NCI-H446 (cell line): ENCODE results near the gene LRPAP1.

Experiments
- DNase-seq, 2 experiments: peaks; one replicate each; lab custom pipeline; 2025; lab: John Stamatoyannopoulos, UW

The LRPAP1 gene

DNA sequence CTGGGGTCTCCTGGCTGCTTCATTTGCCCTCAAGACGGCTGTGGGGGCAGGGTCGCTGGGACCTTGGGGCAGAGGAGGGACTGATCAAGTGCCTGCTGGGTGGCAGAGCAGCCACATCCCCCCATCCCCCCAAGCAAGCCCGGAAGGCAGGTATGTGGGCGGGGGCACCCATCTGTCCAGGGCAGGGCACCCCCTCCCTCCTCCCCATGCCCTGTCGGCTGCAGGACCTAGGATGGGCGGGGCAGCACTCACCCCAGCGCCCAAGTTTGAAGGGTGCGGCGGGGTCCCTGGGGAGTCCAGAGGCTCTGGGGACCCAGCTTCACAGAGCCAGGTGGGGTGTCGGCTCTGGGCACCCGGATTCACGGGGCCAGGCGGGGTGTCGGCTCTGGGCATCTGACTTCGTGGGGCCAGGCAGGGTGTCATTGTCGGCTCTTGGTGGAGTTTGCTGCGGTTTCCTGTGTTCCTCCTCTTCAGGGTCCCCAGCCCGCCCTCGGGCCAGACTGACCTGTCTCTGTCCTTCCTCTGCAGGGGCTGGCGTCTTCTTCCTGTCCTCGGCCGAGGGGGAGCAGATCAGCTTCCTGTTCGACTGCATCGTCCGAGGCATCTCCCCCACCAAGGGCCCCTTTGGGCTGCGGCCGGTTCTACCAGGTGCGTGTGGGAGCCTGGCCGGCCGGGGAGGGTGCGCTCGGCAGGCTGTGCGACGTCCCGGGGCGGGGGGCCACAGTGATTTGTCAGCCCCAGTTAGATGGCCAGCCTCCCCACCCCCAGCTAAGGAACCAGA lies 47.0 kb downstream of the LRPAP1 start:
- DNase-seq, result no peak

DNA sequence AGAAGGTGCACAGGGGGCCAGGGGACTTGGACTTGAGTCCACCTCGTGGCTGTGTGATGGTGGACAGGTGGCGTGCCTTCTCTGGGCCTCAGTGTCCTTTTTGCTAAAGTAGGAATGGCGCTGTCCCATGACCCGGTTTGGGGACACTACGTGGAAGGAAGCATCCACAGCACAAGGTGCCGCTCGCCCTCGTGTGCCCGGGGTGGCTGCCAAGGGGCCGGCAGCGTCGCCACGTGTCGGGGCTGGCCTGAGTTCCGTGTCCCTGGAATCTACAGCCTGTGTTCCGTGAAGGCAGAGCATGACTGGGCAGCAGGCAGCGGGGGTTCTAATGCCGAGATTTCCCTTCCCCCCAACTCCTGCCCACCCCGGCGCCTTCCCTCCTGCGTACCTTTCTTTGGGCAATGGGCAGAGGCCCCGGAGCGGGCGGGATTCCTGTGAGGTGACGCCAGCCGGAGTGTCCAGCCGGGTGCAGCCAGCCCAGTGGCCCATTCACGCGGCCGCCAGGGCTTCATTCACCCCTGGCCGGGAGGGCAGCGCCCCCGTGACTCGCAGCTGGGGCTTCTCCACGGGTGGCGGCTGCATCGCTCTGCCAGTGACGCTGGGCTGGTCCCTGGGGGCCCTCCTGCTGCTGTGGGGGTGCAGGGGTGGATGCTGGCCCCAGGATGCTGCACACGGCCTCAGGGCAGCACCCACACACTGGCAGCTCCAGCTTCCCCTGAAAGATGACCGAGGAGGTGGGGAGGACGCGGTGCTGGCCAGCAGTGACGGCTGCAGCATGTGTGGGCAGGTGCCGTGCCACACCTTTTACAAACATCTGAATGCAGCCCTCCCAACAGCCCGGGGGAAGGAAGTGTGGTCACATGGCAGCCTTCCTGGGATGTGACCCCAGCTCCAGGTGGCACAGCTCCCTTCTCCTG lies 47.9 kb downstream of the LRPAP1 start:
- no peak for DNase-seq

DNA sequence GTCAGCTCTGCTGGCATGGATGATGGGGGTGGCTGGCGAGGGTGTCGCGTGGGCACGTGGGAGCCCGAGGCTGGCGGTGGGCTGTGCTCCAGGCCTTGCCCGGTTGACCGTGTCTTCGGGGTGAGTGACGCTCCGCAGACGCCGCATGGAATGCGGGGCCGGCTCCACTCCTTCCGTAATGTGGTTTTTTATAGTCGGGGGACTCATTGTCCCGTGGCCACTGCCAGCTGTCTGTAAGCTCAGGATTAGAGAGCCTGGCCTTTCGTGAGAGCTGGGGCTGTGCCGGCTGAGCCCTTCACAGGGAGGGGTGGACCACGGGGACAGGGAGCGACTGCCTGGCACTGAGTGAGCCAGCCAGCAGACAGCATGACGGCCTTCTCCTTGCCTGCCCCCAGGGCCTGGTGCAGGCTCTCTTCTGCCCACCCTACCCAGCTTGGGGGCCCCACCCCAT lies 48.7 kb downstream of the LRPAP1 start:
- DNase-seq, result no peak

DNA sequence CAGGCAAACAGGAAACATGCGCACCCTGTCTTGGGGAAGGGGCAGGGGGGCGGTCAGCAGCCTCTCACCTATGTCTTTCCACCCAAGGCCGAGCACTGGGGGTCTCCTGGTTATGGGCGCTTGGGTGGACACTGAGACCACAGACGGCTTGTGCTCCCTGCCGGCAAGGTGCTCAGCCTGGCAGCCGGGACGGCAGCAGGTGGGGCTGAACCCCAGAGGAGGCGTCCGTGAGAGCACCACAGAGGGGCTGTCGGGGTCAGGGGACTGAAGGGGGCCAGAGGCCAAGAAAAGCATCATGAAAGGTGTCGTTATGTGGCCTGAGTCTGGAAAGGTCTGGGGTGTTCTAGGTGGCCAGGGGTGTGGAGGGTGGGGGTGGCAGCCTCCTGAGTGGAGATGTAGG lies 49.5 kb downstream of the LRPAP1 start:
- DNase-seq, result no peak

DNA sequence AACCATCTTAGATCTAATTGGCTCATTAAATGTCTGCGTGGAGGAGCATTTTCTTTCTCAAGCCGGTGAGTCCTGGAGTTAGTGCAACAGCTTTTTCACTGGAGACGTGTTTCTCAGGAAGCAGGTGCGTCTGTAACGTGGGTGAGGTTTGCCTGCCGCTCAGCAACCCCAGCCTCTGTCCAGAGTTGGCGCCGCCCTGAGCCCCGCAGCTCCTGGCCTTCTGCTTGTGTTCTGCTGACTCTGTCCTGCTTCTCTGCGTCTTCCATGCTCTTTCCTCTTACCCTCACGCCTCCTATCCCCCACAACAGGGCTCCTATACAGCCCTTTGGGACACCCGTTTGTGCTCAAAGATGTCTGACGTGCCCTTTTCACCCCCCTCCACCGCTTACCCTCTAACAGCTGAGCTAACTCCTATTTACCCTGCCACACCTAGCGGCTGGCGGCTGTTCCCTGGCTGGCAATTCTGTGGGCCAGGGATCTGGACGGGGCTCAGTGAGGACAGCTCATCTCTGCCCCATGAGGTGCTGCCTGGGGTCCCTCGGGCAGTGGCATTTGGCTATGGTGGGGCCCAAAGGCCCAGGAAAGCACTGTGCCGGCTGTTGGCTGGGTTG lies 50.3 kb downstream of the LRPAP1 start:
- DNase-seq, result no peak

DNA sequence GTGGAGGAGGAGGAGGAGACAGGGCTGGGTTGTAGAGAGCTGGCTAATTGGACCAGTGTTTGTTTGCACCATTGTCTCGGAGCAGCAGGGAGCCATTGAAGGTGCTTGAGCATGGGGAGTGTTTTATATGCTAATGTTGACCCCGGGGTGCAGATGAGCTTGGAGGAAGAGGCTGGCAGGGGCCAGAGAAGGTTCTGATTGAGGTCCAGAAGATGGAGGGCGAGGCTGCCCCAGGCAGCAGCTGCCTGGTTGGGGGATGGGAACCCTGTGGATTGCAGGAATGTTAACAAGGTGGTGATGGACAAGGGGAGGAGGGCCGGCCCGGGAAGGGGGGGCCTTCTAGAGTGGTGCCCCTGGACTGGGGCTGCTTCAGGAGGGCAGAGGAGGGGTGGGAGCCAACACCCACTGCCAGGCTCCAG lies 51.1 kb downstream of the LRPAP1 start:
- DNase-seq, result no peak

DNA sequence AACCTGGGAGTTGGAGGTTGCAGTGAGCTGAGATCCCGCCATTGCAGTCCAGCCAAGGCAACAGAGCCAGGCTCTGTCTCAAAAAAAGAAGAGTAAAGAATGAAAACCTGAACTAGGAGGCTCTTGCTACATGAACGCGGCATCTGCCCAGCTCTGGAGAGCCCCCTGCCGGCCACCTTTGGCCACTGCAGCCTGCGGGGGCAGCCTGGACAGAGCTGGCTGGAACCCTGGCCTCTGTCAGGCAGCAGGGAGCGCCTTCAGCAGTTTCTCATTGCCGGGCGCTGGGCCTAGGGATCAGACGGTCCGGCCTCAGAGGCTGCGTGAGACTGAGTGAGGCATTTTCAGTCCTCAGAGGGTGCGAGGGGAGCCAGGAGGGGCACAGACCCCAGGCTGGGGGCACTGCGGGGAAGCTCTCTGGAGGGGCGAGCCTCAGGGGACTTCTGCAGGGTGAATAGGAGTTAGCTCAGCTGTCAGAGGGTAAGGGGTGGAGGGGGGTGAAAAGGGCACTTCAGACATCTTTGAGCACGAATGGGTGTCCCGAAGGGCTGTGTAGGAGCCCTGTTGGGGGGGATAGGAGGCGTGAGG lies 51.6 kb downstream of the LRPAP1 start:
- peak in 1 of 2 experiments; percentile 60 for DNase-seq

DNA sequence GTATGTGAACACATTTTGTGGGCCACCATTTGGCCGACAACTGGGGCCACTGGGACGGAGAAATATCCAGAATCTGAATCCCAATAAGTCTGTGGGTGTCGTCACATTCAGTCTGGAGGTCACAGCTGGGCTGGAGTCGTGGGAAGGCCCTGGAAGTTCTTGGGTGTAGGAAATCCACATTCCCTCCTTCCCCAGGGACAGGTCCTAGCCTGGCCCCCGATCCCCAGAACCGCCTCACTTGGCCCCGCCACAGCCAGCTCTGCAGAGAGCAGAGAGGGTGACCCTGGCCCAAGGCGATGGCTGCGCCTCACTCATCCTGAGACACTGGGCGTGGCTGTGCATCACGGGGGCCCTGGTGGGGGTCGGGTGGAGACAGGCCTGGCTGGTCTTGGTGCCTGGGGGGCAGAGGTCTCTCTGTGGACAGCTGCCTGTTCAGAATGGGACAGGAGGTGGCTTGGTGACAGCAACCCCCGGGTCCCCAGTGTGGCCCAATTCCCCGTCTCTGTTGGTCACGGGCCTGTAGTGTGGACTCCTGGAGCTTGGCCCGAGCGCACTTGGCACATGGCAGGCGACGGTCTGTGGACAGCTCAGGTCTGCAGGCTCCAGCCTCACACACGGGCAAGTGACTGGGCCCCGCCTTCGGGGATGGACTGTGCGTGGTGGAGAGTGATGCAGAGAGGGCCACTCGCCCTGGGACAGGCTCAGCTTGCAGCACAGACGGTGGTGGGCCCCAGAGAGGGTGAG lies 52.7 kb downstream of the LRPAP1 start:
- no peak for DNase-seq

DNA sequence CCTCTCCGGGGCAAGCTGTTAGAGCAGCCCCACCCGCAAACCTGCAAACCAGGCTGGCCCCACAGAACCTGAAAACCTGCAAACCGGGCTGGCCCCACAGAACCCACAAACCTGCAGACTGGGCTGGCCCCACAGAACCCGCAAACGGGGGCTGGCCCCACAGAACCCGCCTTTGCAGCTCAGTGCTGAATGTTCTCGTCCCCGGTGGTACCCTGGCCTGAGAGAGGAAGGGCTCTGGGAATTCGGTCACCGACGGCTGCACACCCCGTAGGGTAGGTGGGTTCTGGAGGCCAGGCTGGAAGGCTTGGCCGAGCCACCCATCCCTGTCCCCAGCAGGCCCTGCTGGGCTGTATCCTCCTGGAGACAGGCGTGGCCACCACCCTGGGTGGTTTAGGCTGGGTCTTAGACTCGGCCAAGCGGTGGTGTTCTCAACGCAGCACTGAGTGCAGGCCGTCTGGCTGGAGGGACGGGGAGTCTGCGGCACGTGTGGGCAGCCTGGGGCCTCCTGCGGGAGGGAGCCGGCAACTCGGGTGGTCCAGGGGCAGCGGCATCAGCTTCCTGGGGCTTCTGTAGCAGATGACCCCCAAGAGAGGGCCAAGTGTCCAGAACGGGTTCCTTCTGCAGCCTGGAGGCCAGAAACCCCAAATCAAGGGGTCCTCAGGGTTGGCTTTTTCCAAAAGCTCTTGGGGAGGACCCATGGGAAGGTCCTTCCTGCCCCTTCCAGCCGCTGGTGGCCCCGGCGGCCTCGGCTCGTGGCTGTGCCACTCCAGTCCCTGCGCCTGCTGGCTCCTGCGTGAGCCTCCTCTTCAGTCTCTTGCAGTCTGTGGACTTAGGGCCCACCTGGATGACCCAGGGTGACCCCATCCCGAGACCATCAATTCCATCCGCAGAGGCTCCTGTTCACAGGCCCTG lies 53.5 kb downstream of the LRPAP1 start:
- DNase-seq, result no peak

DNA sequence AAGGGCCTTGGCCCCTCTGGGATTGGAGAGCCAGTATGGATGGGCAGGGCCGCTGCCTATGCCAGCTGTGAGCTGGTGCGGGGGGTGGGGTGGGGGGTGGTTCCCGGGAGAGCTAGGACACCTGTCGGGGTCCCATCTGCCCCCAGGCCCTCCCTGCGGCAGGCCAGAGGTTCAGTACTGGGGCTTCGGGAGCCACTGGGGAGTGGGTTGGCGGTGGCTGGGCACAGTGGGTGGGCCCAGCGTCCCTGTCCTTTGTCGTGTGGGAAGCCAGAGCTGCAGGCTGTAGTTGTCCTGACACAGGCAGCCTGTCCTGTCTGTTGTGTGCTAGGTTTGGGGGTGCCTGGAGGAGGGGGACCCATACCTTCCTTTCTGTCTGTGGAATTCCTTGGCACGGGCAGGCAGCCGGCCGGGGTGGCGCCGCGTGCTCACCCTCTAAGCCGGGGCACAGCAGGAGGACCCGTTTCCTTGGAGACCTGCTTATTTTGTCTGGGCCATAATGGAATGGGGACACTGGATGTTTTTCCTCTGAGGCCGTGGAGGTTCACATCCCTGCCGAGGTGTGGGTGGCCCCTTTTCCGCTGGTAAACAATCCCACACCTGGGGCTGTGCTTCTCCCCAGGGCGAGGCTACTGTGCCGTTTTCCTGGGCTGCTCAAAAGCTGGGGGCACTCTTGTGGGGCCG lies 54.3 kb downstream of the LRPAP1 start:
- DNase-seq, result no peak

DNA sequence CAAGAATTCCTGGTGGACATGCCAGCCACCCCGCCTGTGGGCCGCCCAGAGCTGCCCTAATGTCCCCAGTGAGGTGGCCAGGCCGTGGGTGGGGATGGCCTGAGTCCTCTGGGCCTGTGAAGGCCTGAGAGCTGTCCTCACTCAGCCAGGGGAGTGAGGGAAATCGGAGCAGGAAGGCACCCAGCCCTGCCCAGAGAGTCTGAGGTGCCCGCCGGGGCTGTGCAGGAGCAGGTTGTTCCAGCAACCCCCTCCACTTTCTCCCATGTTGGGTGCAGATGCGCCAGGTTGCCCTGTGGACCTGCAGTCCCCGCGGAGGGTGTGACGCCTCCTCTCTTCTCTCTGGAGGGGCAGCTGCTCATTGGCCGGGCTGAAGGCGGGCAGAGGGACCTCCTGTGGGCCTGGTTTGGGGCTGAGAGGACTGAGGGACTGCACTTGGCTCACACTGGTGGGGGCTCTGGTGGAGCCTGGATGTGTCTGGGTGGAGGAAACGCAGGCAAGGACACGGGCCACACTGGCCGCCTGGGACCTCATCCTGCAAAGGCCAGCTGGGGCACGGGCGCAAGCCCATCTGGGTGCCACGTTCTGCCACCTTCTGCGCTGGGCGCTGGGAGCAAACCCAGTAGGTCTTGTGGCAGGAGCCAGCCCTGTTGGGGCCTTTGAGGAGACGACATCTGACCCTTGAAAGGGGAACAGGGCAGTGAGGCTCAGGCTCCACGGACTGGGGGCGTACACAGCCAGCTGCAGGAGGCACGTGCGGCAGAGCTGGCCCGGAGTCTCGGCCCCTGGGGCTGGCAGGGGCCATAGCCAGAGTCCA lies 55.1 kb downstream of the LRPAP1 start:
- no peak for DNase-seq

DNA sequence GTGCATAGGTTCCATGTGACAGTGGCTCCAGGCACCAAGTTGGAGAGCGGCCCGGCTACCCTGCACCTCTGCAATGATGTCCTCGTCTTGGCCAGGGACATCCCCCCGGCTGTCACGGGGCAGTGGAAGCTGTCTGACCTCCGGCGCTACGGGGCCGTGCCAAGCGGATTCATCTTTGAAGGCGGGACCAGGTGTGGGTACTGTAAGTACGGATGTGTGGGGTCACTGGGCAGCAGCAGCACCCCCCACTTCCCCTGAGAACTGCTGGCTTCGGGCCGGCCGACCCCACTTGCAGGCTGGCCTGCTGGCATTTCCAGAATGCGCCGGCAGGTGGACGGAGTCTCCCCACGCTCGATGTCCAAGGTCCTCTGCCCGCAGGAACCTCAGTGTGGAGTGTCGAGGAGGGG lies 55.9 kb downstream of the LRPAP1 start:
- no peak for DNase-seq

DNA sequence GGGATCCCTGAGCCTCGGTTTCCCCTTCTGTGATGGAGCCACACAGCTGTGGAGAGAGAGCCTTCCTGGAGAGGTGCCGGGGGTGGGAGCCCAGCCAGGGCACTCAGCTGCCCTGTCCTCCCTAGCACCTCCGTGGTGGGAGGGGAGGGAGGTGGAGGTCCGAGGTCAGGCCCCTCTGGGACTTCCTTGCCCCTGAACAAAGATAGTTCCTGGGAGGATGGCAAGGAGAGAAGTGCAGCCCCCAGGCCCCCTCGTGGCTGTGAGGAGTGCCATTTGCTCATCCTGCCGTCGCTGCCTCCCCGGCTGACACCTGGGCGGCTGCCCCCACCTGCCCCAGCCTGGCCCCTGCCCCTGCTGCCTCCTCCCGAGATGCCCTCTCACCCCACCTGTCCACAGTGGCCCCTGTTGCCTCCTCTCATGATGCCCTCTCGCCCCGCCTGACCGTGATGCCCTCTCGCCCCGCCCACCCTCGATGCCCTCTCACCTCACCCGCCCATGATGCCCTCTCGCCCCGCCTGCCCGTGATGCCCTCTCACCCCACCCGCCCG lies 56.4 kb downstream of the LRPAP1 start:
- no peak for DNase-seq

DNA sequence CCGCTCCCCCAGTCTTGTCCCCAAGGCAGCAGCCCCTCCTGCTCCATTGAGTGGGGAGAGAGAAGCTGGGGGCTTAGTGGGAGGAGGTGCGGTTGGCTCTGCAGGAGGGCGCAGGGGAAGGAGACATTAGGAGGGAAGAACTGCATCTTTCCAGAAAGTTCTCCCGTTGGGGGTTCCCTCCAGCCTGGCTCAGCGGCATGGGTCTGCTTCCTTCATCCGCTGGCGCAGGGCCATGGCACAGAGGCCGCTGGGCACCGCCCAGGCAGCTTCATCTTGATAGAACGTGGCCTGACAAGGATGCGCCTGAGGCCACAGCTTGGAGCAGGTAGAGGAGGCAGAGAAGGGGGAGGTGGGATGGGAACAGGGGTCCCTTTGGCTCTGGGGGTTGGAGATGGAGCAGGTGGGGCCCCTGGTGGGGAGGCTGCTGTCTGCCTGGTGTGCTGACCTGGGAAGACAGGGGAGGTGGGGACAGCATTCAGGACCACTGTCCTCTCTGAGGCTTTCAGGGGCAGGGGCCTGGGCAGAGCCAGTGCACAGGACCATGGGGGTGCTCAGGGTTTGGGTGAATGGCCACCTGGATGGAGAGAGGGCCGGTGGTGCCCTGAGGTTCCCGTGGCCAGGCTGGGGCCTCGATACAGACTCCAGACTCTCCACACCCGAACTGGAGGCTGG lies 57.0 kb downstream of the LRPAP1 start:
- no peak for DNase-seq

DNA sequence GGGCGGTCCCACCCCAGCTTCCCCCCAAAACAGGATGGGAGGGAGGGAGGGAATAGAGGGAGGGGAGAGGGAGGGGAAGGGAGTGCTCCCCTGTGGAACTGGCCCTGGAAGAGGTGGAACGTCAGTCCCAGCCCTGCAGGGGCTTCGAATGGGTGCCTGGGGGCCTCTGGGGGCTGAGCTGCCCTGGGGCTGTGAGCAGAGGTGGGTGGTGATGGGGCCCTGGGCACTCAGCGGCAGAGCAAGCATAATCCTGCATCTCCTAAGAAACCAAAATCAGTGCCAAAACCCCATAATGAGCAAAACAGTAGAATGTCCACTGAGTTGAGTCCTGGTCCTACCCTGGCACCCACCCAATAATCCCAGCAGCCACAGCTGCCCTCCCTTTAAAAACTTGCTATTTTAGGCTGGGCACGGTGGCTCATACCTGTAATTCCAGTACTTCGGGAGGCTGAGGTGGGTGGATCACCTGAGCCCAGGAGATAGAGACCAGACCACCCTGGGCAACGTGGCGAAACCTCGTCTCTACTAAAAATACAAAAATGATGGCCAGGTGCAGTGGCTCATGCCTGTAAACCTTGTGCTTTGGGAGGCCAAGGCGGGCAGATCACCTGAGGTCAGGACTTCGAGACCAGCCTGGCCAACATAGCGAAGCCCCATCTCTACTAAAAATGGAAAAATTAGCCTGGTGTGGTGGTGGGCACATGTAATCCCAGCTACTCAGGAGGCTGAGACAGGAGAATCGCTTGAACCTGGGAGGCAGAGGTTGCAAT lies 58.0 kb downstream of the LRPAP1 start:
- no peak for DNase-seq

DNA sequence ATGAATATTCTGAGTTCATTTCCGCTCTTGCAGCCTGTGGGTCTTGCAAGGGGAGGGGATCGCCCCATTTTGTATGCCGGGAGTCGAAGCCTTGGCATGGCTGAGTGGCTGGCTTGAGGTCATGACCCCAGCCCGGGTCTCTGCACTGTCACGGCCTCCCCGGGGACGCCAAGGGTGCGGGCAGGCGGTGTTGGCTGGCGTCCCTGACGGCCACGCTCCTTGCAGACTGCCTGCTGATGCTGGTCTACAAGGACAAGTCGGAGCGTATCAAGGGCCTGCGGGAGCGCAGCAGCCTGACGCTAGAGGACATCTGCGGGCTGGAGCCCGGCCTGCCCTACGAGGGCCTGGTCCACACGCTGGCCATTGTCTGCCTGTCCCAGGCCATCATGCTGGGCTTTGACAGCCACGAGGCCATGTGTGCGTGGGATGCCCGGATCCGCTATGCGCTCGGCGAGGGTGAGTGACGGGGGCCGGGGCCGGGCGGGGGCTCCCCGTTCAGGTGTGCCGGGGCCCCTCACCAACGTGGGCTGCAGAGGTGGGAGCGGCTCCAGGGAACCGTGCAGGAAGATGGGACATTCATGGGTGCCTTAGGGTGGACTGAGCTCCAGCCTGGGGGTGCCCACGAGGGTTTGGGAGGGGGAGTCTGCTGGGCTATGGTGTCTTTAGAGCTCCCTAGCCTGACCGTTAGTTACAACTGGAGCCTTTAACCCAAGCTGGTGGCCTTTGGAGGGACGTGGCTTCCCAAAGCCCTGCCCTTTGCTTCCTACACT lies 58.9 kb downstream of the LRPAP1 start:
- DNase-seq, result no peak
